Neural progenitor cell (in vitro differentiated cells): ENCODE measurements around the gene MEI1. TPM values are rescaled to one million over a fixed set of nuclear protein-coding genes. Genes with fewer than 3 reads are reported as not detected.

Experiments
- DNase-seq: peaks from one replicate; pipeline ENCODE4 v3.0.0-alpha.2; 2016; ENCODE audit warnings: low spot score
- H2AFZ ChIP-seq: fragments of 200-600 bp; sonication (generic); replicated peaks from 2 replicates; pipeline ENCODE4 v1.6.1; 2016; ENCODE audit warnings: antibody characterized with exemption
- H3F3A ChIP-seq: fragments of 200-600 bp; sonication (generic); 2 replicates; pipeline ENCODE4 v1.6.1; 2016; ENCODE audit warnings: antibody characterized with exemption, low read depth
- H3K27ac ChIP-seq: fragments of 200-600 bp; sonication (generic); 2 replicates; pipeline ENCODE4 v1.5.1; 2016; ENCODE audit warnings: mild to moderate bottlenecking
- H3K27me3 ChIP-seq: fragments of 200-600 bp; sonication (generic); 2 replicates; pipeline ENCODE4 v1.6.1; 2016; ENCODE audit warnings: mild to moderate bottlenecking, moderate library complexity
- H3K36me3 ChIP-seq: fragments of 200-600 bp; sonication (generic); 2 replicates; pipeline ENCODE4 v1.5.1; 2016
- H3K4me1 ChIP-seq: fragments of 200-600 bp; sonication (generic); 2 replicates; pipeline ENCODE4 v1.6.1; 2016; ENCODE audit warnings: mixed run types
- H3K4me2 ChIP-seq: fragments of 200-600 bp; sonication (generic); 2 replicates; pipeline ENCODE4 v1.6.1; 2016
- H3K4me3 ChIP-seq: fragments of 200-600 bp; sonication (generic); 2 replicates; pipeline ENCODE4 v1.5.1; 2016
- H3K79me2 ChIP-seq: fragments of 200-600 bp; sonication (generic); 2 replicates; pipeline ENCODE4 v1.6.1; 2016; ENCODE audit warnings: low read depth
- H3K9ac ChIP-seq: fragments of 200-600 bp; sonication (generic); 2 replicates; pipeline ENCODE4 v1.6.1; 2016
- H3K9me3 ChIP-seq: fragments of 200-600 bp; sonication (generic); 2 replicates; pipeline ENCODE4 v1.5.1; 2016; ENCODE audit warnings: low read depth
- H4K20me1 ChIP-seq: fragments of 200-600 bp; sonication (generic); 2 replicates; pipeline ENCODE4 v1.6.1; 2016; ENCODE audit warnings: low read depth
- H3K27ac Mint-ChIP-seq: 3 replicates; pipeline ENCODE4 v1.8.0; 2021; ENCODE audit warnings: mixed read lengths
- H3K27me3 Mint-ChIP-seq: 2 replicates; pipeline ENCODE4 v1.8.0; 2022; ENCODE audit warnings: low read depth, mild to moderate bottlenecking, inconsistent platforms, moderate library complexity, mixed read lengths; ENCODE audit not compliant: insufficient read depth
- H3K36me3 Mint-ChIP-seq: 3 replicates; pipeline ENCODE4 v1.8.0; 2021; ENCODE audit warnings: mixed read lengths
- H3K4me1 Mint-ChIP-seq: 3 replicates; pipeline ENCODE4 v1.8.0; 2021; ENCODE audit warnings: mixed read lengths
- H3K4me3 Mint-ChIP-seq: 3 replicates; pipeline ENCODE4 v1.8.0; 2021; ENCODE audit warnings: mild to moderate bottlenecking, moderate library complexity, mixed read lengths
- H3K9me3 Mint-ChIP-seq: 3 replicates; pipeline ENCODE4 v1.8.0; 2020; ENCODE audit warnings: mixed read lengths
- CTCF ChIP-seq: fragments of 200-600 bp; sonication (generic); IDR thresholded peaks from 2 replicates; pipeline ENCODE4 v1.5.1; 2017; ENCODE audit warnings: antibody characterized with exemption, mild to moderate bottlenecking
- EZH2 ChIP-seq: fragments of 200-600 bp; sonication (generic); IDR thresholded peaks from 2 replicates; pipeline ENCODE4 v1.6.1; 2017; ENCODE audit warnings: antibody characterized with exemption, mild to moderate bottlenecking, moderate library complexity
- EZH2phosphoT487 ChIP-seq: fragments of 200-600 bp; sonication (generic); IDR thresholded peaks from 2 replicates; pipeline ENCODE4 v1.6.1; 2017; ENCODE audit warnings: antibody characterized with exemption
- total RNA-seq: library from RNA; depleted of rRNA; stranded (reverse); fragments of >200 nt; gene quantifications from 2 replicates; pipeline ENCODE4 v1.2.3, GENCODE V29; 2015; ENCODE audit warnings: low replicate concordance

The MEI1 gene
- total RNA-seq, 1 donor from 2014 or later = not detected

- TF ChIP-seq EZH2phosphoT487 (no peak), CTCF (no peak), EZH2 (no peak)
- peaks cover 3% of the 10 kb centered on the region for H3F3A ChIP-seq
These were observed 69.1 kb downstream of the MEI1 start for GRCh38 chr22:41768430-41768829.

GRCh38 chr22:41770715-41771468, 71.6 kb downstream of the MEI1 start:
- TF ChIP-seq EZH2phosphoT487 (no peak), CTCF (no peak), EZH2 (no peak)
- no peaks in the 10 kb centered on the region for H3K36me3 ChIP-seq
- peaks cover 2% of the 10 kb centered on the region for H3K27me3 Mint-ChIP-seq

More at GRCh38 chr22:41768430-41768829, 69.1 kb downstream of the MEI1 start:
- Histone ChIP-seq H3K36me3 (no peaks in the 10 kb centered on the region), H3K9me3 (no peaks in the 10 kb centered on the region), H3K27me3 (no peaks in the 10 kb centered on the region), H3K27ac (no peak overlapping the region), H3K4me1 (no peaks in the 10 kb centered on the region), H3K4me2 (no peak overlapping the region), H3K4me3 (no peak overlapping the region), H3K9ac (no peak overlapping the region), H3K79me2 (no peaks in the 10 kb centered on the region), H4K20me1 (no peaks in the 10 kb centered on the region), H2AFZ (no peak overlapping the region)
- no peaks in the 10 kb centered on the region for H3K36me3 Mint-ChIP-seq
- no peak overlapping the region for H3K27ac Mint-ChIP-seq
- H3K9me3 Mint-ChIP-seq = no peaks in the 10 kb centered on the region
- H3K27me3 Mint-ChIP-seq = no peaks in the 10 kb centered on the region
- no peak for DNase-seq
- H3K4me1 Mint-ChIP-seq = no peaks in the 10 kb centered on the region
- no peak overlapping the region for H3K4me3 Mint-ChIP-seq

GRCh38 chr22:41772198-41772597, 72.9 kb downstream of the MEI1 start:
- no peak for TF ChIP-seq EZH2
- no peak for TF ChIP-seq CTCF
- no peak for TF ChIP-seq EZH2phosphoT487
- H3K4me3 ChIP-seq = no peak overlapping the region
- no peaks in the 10 kb centered on the region for H3K36me3 ChIP-seq
- Mint-ChIP-seq H3K4me3 (no peak overlapping the region), H3K27me3 (peaks cover 2% of the 10 kb centered on the region), H3K36me3 (no peaks in the 10 kb centered on the region), H3K9me3 (no peaks in the 10 kb centered on the region), H3K4me1 (peaks cover 8% of the 10 kb centered on the region), H3K27ac (no peak overlapping the region)
- H3K9ac ChIP-seq = no peak overlapping the region
- no peaks in the 10 kb centered on the region for H3K9me3 ChIP-seq
- no peaks in the 10 kb centered on the region for H4K20me1 ChIP-seq
- no peak for DNase-seq
- H3K27me3 ChIP-seq = no peaks in the 10 kb centered on the region
- peaks cover 6% of the 10 kb centered on the region for H3K4me1 ChIP-seq
- no peak overlapping the region for H3K27ac ChIP-seq
- no peaks in the 10 kb centered on the region for H3K79me2 ChIP-seq
- no peaks in the 10 kb centered on the region for H3F3A ChIP-seq
- no peak overlapping the region for H2AFZ ChIP-seq
- no peak overlapping the region for H3K4me2 ChIP-seq

More at GRCh38 chr22:41770715-41771468, 71.6 kb downstream of the MEI1 start:
- H3K4me2 ChIP-seq = no peak overlapping the region
- H3K27ac ChIP-seq = no peak overlapping the region
- no peaks in the 10 kb centered on the region for H3K27me3 ChIP-seq
- Mint-ChIP-seq H3K36me3 (no peaks in the 10 kb centered on the region), H3K9me3 (no peaks in the 10 kb centered on the region), H3K4me3 (no peak overlapping the region), H3K4me1 (peaks cover 1% of the 10 kb centered on the region), H3K27ac (no peak overlapping the region)
- H2AFZ ChIP-seq = no peak overlapping the region
- H4K20me1 ChIP-seq = no peaks in the 10 kb centered on the region
- H3K79me2 ChIP-seq = no peaks in the 10 kb centered on the region
- no peaks in the 10 kb centered on the region for H3K9me3 ChIP-seq
- H3K4me1 ChIP-seq = peaks cover 1% of the 10 kb centered on the region
- no peak overlapping the region for H3K4me3 ChIP-seq
- no peak for DNase-seq
- H3F3A ChIP-seq = no peaks in the 10 kb centered on the region
- H3K9ac ChIP-seq = no peak overlapping the region
